DOHH2 (cell line): ENCODE measurements around the gene IL9.

ENCODE experiments used
- CTCF ChIP-seq: fragments of 200-600 bp; sonication (generic); IDR thresholded peaks from one replicate; pipeline ENCODE4 v1.5.1; 2014; ENCODE audit warnings: antibody characterized with exemption, mild to moderate bottlenecking, low read depth, low read length; ENCODE audit not compliant: poor library complexity, severe bottlenecking
- EZH2phosphoT487 ChIP-seq: fragments of 200-600 bp; sonication (generic); IDR thresholded peaks from 2 replicates; pipeline ENCODE4 v1.6.1; 2017; ENCODE audit warnings: borderline replicate concordance, mild to moderate bottlenecking, antibody characterized with exemption, low read length, moderate library complexity, mixed read lengths

GRCh38 chr5:135921388-135921787 is 25.7 kb upstream of the IL9 start:
- TF ChIP-seq CTCF (no peak), EZH2phosphoT487 (no peak)
